ENCODE measurements around the gene CACHD1.

DNA sequence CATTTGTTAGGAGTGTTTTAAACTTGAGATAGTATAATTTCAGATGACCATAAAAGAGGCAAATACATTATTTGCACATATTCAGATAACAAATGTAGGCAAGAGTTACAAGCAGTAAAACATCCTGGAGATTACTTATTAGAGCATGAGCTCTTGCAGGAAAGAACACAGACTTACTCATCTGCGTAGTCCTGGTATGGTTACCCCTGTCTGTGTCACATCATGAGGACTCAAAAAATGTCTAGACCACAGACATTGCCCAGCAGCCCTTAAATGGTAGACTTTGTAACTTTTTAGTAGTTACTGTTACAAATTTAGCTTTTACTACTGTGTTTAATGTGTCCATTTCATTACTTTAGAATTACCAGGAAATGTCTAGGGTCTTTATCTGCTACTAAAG is 12.8 kb downstream of the CACHD1 start:
- TF ChIP-seq, protein P1, sequence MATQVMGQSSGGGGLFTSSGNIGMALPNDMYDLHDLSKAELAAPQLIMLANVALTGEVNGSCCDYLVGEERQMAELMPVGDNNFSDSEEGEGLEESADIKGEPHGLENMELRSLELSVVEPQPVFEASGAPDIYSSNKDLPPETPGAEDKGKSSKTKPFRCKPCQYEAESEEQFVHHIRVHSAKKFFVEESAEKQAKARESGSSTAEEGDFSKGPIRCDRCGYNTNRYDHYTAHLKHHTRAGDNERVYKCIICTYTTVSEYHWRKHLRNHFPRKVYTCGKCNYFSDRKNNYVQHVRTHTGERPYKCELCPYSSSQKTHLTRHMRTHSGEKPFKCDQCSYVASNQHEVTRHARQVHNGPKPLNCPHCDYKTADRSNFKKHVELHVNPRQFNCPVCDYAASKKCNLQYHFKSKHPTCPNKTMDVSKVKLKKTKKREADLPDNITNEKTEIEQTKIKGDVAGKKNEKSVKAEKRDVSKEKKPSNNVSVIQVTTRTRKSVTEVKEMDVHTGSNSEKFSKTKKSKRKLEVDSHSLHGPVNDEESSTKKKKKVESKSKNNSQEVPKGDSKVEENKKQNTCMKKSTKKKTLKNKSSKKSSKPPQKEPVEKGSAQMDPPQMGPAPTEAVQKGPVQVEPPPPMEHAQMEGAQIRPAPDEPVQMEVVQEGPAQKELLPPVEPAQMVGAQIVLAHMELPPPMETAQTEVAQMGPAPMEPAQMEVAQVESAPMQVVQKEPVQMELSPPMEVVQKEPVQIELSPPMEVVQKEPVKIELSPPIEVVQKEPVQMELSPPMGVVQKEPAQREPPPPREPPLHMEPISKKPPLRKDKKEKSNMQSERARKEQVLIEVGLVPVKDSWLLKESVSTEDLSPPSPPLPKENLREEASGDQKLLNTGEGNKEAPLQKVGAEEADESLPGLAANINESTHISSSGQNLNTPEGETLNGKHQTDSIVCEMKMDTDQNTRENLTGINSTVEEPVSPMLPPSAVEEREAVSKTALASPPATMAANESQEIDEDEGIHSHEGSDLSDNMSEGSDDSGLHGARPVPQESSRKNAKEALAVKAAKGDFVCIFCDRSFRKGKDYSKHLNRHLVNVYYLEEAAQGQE (IDR thresholded peaks at IDR 0.05; ENCODE audit: insufficient read depth in 1 of 2, low read depth in 2 of 2, low read length in 1 of 2): no peak
- no peak for TF ChIP-seq CTCF (IDR thresholded peaks at IDR 0.05)
- no peak for TF ChIP-seq POLR2AphosphoS5 (IDR thresholded peaks at IDR 0.05; ENCODE audit: low read depth, low read length)
- no peak for TF ChIP-seq SIN3A (IDR thresholded peaks at IDR 0.05; ENCODE audit: borderline replicate concordance, insufficient read depth, low read depth, low read length)
